Measurements from ENCODE around the gene RC3H2.
A peak's percentile ranks its signal among the peaks of the same experiment; 100 is the strongest.

RC3H2 gene

DNA sequence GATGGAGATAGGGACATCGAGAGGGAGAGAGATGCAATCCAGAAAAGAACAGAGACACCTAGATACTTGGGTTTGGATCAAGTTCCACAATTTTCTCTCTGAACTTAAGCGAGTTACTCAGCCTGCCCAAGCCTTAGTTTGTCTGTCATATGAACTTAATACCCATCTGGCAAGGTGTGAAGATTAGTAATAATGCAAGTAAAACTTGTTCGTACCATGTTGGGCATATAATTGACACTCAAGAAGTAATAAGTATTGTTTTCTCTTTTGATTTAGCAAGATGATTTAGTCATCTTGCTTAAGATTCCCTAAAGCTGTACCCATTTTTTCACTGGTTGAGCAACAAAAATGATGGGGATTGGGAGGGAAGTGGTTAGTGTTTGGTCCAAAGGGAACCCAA is 43.2 kb upstream of the RC3H2 start:
- Histone ChIP-seq H3K36me3 (replicated peaks) (no peaks in the 10 kb centered on the region), H3K4me3 (ENCODE audit: low read depth, low read length) (no peak overlapping the region), H3K27ac (no peak overlapping the region), H3K27me3 (replicated peaks) (no peaks in the 10 kb centered on the region)
- DNase-seq = no peak
- TF ChIP-seq, protein P1, sequence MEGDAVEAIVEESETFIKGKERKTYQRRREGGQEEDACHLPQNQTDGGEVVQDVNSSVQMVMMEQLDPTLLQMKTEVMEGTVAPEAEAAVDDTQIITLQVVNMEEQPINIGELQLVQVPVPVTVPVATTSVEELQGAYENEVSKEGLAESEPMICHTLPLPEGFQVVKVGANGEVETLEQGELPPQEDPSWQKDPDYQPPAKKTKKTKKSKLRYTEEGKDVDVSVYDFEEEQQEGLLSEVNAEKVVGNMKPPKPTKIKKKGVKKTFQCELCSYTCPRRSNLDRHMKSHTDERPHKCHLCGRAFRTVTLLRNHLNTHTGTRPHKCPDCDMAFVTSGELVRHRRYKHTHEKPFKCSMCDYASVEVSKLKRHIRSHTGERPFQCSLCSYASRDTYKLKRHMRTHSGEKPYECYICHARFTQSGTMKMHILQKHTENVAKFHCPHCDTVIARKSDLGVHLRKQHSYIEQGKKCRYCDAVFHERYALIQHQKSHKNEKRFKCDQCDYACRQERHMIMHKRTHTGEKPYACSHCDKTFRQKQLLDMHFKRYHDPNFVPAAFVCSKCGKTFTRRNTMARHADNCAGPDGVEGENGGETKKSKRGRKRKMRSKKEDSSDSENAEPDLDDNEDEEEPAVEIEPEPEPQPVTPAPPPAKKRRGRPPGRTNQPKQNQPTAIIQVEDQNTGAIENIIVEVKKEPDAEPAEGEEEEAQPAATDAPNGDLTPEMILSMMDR (IDR thresholded peaks at IDR 0.05; ENCODE audit: low read depth, low read length, missing control alignments) = no peak
- in situ Hi-C loops (cut with HindIII; ENCODE audit: low pct_ligation_motif_present, low sequenced_read_pairs) = no loop called here

DNA sequence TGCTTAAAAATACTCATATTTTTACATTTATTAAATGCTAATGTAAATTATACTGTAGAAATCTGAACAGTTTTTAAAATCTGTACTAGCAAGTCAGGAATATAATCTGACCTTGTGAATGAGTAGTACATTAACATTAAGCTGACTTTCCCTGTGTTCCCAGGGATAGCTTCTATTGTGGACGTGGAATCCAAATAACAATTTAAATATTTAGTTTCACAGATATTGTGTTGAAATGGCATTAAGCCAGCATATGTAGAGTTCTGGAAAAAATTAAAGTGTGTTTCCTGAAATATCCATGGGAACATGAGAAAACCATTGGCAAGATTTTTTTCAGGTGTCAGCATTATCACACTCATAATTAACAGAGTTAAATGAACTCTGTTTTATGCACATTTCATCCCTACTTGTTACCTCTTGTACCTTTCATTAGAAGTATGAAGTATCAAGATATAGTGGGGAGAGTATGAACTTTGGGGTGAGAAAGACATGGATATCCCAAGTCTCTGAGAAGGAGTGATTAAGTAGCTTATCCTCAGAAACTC is 41.4 kb upstream of the RC3H2 start:
- Histone ChIP-seq H3K27ac (no peak overlapping the region), H3K4me3 (ENCODE audit: low read depth, low read length) (no peak overlapping the region), H3K36me3 (replicated peaks) (no peaks in the 10 kb centered on the region), H3K27me3 (replicated peaks) (no peaks in the 10 kb centered on the region)
- TF ChIP-seq, protein P1 (IDR thresholded peaks at IDR 0.05; ENCODE audit: low read depth, low read length, missing control alignments) = no peak
- in situ Hi-C loops (cut with HindIII; ENCODE audit: low pct_ligation_motif_present, low sequenced_read_pairs) = no loop called here
- DNase-seq = no peak

DNA sequence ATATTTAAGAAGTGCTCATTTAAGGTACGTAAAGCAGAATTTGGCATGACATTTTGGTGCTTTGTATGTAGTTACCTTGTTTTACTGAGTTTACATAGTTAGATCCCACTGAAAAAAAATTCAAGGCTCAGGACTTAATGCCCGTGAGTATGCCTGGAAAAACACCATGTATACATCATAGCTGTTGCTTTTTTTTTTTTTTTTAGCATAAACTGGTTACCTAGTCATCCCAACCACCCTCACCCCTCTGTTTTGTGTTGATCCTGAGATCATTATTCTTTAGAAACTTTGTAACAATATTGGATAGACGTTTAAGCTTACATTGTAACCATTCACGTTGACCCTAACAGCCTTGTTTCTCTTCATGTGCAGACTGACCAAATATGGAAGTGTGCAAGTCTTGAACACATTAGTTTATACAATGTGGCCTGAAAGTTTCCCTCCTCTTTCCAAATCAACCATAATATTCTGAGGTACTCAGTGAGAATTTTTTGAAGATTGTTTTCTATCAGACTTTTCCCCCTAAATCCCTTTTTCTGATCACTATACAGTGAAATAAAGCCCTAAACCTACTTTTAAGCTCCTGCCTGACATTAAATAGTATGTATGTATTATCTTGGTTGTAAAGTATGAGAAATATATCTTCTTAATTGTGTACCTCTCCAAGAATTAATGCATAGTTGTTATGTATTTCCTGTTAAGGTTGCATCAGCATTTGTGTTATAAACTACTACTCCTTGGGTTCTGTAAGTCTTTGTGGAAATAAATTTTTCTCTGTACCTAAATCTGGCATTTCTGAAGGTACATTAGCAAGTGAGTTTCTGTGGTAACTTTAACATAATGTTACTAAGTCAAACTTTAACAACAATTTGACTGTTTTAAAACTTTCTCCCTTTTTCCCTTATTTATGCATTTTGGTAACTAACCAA is 40.1 kb upstream of the RC3H2 start:
- TF ChIP-seq, protein P1 (IDR thresholded peaks at IDR 0.05; ENCODE audit: low read depth, low read length, missing control alignments) = no peak
- H3K27ac ChIP-seq = no peak overlapping the region
- H3K4me3 ChIP-seq (ENCODE audit: low read depth, low read length) = no peak overlapping the region
- no peaks in the 10 kb centered on the region for H3K27me3 ChIP-seq (replicated peaks)
- no peaks in the 10 kb centered on the region for H3K36me3 ChIP-seq (replicated peaks)
- in situ Hi-C loops (cut with HindIII; ENCODE audit: low pct_ligation_motif_present, low sequenced_read_pairs) = no loop called here
- no peak for DNase-seq

DNA sequence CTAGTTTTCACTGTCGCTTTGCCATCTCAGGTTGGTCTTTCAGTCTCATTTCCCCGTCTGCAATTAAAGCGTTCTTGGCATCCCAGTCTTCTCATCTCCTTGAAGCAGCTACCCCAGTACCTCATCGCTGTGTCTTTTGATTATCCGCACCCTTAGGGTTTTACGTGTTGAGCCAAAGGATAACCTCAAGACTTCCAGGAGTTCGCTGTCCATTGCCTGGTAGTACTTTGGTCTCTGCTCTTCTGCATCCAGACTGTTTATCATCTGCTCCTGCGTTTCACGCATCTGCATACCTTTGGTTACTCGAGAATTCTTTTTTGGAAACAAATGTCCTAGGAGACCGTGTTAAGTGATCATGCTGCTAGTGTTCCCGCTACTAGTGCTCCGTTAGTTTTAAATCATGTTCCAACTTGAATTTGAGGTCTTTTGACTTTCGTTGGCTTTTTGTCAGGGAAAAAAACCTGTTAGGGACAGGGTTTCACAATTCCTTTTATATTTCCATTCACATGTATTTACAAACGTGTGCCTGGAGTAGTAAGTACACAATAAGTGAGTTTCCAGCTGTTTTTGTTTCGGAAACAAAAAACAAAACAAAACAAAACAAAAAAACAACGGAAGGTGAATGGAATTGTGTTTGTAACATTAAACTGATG is 36.5 kb upstream of the RC3H2 start:
- TF ChIP-seq, protein P1 (IDR thresholded peaks at IDR 0.05; ENCODE audit: low read depth, low read length, missing control alignments) = no peak
- Histone ChIP-seq H3K27ac (peak overlapping the region; percentile 77), H3K36me3 (replicated peaks) (no peaks in the 10 kb centered on the region), H3K27me3 (replicated peaks) (no peaks in the 10 kb centered on the region), H3K4me3 (ENCODE audit: low read depth, low read length) (peak overlapping the region; percentile 84)
- DNase-seq = peak; percentile 43
- in situ Hi-C loops (cut with HindIII; ENCODE audit: low pct_ligation_motif_present, low sequenced_read_pairs) = no loop called here

DNA sequence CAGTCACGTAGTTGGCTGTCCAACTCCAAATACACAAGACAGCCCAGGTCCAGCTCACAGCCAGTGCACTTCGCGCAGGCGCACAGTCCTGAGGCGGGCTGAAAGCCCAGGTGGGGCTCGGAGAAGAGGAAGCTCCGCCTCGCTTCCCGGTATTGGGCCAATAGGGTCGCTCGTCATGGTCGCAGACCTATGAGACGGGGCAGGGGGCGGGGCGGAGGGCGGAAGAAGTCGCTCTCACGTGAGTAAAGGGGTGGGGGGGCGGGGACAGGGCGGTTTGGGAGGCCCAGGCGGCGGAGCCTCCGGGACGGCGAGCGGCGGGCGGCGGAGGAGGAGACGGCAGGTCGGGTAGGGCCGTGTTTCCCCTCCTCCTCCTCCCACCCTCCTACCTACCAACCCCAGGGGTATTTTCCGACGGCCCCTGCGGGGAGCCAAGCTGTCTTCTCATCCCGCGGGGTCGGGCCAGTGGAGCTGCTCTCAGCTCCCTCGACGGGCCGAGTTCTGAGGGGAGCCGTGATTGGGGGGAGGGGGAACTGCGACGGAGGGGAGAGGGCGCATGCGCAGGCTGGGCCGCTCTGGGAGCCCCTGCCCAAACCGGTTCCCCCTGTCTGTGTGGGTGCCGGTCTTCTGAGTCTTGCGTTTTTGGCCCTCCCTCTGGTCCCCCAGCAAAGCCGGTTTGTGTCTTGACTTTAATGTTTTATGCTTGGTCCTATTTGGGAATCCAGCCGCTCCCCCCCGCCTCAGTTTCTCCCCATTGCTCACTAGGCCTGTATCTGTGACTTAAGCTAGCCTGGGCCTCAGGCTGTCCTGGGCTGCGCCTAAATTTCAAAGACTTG is 35.8 kb upstream of the RC3H2 start, which contains the start of gene RABGAP1:
Gene RABGAP1, plus strand, starts transcription at position 272 of the 833 bp plus-strand sequence. CDS start 16,040 bp downstream, outside the sequence.
- peak within 1 kb of the TSS; percentile 77 for H3K27ac ChIP-seq
- peak within 1 kb of the TSS; percentile 84 for H3K4me3 ChIP-seq (ENCODE audit: low read depth, low read length)
- no peaks in the 10 kb centered on the region for H3K27me3 ChIP-seq (replicated peaks)
- TF ChIP-seq, protein P1 (IDR thresholded peaks at IDR 0.05; ENCODE audit: low read depth, low read length, missing control alignments) = no peak
- no peaks in the 10 kb centered on the region for H3K36me3 ChIP-seq (replicated peaks)
- in situ Hi-C loops (cut with HindIII; ENCODE audit: low pct_ligation_motif_present, low sequenced_read_pairs) = no loop called here
- peak; percentile 98 for DNase-seq

Data from brain microvascular endothelial cell (primary cell).